22Rv1 (cell line): Measurements from ENCODE around the gene PATJ.
"Not testable (repeated sequence)": the region's sequence is repeated elsewhere in the genome, so short reads cannot be mapped to it uniquely, and the experiment has no call there.

Experiments
- ZFX ChIP-seq: fragments of 450-650 bp; IDR thresholded peaks from 2 replicates; pipeline ENCODE4 v1.6.1; 2017; ENCODE audit warnings: antibody characterized with exemption, borderline replicate concordance
- TF ChIP-seq, protein P1 (sequence below): fragments of 450-650 bp; IDR thresholded peaks from 2 replicates; pipeline ENCODE4 v1.5.1; 2017; ENCODE audit warnings: mild to moderate bottlenecking

GRCh38 chr1:62170380-62170779 is 428.1 kb downstream of the PATJ start:
- TF ChIP-seq, protein P1, sequence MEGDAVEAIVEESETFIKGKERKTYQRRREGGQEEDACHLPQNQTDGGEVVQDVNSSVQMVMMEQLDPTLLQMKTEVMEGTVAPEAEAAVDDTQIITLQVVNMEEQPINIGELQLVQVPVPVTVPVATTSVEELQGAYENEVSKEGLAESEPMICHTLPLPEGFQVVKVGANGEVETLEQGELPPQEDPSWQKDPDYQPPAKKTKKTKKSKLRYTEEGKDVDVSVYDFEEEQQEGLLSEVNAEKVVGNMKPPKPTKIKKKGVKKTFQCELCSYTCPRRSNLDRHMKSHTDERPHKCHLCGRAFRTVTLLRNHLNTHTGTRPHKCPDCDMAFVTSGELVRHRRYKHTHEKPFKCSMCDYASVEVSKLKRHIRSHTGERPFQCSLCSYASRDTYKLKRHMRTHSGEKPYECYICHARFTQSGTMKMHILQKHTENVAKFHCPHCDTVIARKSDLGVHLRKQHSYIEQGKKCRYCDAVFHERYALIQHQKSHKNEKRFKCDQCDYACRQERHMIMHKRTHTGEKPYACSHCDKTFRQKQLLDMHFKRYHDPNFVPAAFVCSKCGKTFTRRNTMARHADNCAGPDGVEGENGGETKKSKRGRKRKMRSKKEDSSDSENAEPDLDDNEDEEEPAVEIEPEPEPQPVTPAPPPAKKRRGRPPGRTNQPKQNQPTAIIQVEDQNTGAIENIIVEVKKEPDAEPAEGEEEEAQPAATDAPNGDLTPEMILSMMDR = not testable (repeated sequence)
- not testable (repeated sequence) for TF ChIP-seq ZFX
